Testis (tissue), 2 donors: Measurements from ENCODE around the gene NPAS3.

Experiments
- POLR2A ChIP-seq: fragments of 450-650 bp; IDR thresholded peaks from one replicate; pipeline ENCODE4 v1.6.1; 2017; ENCODE audit warnings: antibody characterized with exemption, mild to moderate bottlenecking, moderate library complexity
- TF ChIP-seq, protein P1 (sequence below), 3 experiments: fragments of 450-650 bp in 2 of 3; fragments of 200-600 bp in 1 of 3; sonication (generic) in 1 of 3; IDR thresholded peaks; one replicate each; pipeline ENCODE4 v1.5.1; 2016 to 2019; ENCODE audit warnings: antibody characterized with exemption in 3 of 3, mild to moderate bottlenecking in 2 of 3, moderate library complexity in 1 of 3

- TF ChIP-seq, protein P1, sequence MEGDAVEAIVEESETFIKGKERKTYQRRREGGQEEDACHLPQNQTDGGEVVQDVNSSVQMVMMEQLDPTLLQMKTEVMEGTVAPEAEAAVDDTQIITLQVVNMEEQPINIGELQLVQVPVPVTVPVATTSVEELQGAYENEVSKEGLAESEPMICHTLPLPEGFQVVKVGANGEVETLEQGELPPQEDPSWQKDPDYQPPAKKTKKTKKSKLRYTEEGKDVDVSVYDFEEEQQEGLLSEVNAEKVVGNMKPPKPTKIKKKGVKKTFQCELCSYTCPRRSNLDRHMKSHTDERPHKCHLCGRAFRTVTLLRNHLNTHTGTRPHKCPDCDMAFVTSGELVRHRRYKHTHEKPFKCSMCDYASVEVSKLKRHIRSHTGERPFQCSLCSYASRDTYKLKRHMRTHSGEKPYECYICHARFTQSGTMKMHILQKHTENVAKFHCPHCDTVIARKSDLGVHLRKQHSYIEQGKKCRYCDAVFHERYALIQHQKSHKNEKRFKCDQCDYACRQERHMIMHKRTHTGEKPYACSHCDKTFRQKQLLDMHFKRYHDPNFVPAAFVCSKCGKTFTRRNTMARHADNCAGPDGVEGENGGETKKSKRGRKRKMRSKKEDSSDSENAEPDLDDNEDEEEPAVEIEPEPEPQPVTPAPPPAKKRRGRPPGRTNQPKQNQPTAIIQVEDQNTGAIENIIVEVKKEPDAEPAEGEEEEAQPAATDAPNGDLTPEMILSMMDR (IDR thresholded peaks at IDR 0.05), result no peak
- TF ChIP-seq POLR2A, result no peak
These were observed 533.1 kb downstream of the NPAS3 start for GRCh38 chr14:33471776-33472175.
